Activated CD4-positive, alpha-beta T cell treated with anti-CD3 and anti-CD28 coated beads, Interleukin-2, Interleukin-4, amounts not matched to agents 100 ng/mL and 50 ng/mL, durations not matched to agents 16 hours and 8 hours (primary cell): ENCODE measurements around the gene HELZ.
"Not testable (repeated sequence)": the region's sequence is repeated elsewhere in the genome, so short reads cannot be mapped to it uniquely, and the experiment has no call there.

ENCODE experiments used
- DNase-seq: peaks from one replicate; pipeline ENCODE4 v3.0.0-alpha.2; 2020; ENCODE audit warnings: low spot score

The HELZ gene

GRCh38 chr17:67245073-67245693, at the start of gene HELZ:
HELZ (minus strand) TSS chr17:67245196; CDS start chr17:67218804, 26,392 bp downstream.
- DNase-seq, result peak; percentile 88

- peak; percentile 72 for DNase-seq
Observed at GRCh38 chr17:67293251-67294203, 48.5 kb upstream of the HELZ start.

- no peak for DNase-seq
Observed at GRCh38 chr17:67290711-67291291, 45.8 kb upstream of the HELZ start.

DNA sequence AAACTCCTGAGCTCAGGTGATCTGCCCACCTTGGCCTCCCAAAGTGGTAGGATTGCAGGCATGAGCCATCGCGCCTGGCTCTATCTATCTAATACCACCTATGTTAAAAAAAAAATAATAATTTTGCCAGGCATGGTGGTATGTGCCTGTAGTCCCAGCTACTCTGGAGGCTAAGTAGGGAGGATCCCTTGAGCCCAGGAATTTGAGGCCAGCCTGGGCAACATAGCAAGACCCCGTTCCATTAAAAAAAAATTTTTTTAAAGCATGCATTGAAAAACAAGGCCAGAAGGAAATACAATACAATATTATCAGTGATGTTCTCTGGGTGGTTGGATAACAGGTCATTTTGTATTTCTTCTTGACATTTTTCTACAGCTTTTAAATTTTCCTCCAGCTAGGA, 45.2 kb upstream of the HELZ start:
- DNase-seq, result no peak

DNA sequence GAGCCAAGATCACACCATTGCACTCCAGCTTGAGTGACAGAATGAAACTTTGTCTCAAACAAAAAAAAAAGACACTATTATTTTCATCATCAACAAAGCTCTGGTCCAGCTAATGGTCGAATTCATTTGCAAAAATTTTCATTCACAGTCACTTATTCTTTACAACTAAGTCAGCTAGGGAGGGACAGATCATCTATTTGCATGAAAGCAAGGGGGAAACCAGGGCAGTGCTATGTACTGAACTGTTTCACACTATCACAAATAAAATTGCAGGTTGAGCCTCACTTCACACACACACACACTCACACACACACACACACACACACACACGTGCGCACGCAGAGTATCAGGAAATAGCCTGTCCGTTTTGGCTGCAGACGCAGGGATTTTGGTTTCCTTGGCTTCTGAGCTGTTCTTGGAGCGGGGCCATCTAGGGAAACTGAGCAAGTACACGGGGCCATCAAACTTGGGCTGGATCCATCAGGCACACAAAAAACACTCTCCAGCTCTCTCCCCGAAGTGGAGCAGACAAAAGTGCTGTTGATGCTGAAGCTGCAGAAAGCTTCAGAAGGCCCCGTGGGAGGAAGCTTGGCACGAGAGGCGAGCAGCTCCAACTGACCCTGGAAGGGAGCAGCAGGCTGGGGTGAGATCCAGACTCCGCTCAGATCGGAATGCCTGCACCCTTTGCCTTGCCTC, 44.3 kb upstream of the HELZ start:
- DNase-seq, result no peak

DNA sequence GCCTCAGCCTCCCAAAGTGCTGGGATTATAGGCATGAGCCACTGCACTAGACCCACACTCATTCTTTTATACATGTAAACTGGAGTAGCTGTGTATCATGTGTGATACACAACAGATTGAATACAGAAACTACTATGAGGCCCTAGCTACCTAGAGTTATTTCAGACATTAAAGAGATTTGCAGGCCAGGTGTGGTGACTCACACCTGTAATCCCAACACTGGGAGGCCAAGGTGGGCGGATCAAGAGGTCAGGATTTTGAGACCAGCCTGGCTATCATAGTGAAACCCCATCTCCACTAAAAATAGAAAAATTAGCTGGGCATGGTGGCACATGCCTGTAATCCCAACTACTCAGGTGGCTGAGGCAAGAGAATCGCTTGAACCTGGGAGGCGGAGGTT, 41.8 kb upstream of the HELZ start:
- DNase-seq, result not testable (repeated sequence)

- DNase-seq, result no peak
Observed at GRCh38 chr17:67285360-67285759, 40.4 kb upstream of the HELZ start.

DNA sequence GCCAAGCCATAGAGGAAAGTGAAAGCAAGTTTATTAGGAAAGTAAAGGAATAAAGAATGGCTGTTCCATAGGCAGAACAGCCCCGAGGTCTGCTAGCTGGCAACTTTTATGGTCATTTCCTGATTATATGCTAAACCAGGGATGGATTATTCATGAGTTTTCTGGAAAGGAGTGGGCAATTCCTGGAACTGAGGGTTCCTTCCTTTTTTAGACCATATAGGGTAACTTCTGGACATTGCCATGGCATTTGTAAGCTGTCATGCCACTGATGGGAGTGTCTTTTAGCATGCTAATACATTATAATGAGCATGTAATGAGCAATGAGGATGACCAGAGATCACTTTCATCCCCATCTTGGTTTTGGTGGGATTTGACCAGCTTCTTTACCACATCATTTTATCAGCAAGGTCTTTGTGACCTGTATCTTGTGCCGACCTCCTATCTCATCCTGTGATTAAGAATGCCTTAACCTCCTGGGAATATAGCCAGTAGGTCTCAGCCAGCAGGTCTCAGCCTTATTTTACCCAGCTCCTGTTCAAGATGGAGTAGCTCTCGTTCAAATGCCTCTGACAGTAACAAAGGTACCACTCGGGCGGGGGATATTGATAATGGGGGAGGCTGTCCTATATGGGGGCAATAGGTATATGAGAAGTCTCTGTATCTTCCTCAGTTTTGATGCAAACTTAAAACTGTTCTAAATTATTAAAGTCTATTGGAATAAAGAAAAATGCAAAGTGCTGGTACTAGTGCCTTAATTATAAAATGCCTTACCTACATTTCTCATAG, 38.9 kb upstream of the HELZ start:
- DNase-seq, result no peak

DNA sequence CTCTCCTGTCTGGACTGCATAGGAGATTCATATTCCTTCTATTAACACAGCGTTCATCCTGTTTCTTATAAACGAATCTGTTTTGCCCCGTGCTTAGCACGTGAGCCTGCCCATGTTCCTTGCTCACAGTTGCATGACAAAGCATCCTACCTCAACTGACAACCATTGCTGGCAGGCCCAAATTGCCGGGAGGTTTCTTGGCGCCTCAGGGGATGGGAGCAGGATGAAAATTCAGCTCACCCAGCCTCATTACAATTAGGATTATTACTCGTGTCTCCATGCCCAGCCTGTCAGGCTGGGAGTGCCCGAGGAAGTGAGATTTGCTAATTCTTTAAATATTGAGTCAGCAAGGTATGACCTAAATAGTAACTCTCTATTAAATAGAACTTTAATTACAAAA, 36.7 kb upstream of the HELZ start:
- no peak for DNase-seq

- no peak for DNase-seq
Observed at GRCh38 chr17:67281053-67281452, 36.1 kb upstream of the HELZ start.

GRCh38 chr17:67280279-67280678, 35.3 kb upstream of the HELZ start:
- no peak for DNase-seq

DNA sequence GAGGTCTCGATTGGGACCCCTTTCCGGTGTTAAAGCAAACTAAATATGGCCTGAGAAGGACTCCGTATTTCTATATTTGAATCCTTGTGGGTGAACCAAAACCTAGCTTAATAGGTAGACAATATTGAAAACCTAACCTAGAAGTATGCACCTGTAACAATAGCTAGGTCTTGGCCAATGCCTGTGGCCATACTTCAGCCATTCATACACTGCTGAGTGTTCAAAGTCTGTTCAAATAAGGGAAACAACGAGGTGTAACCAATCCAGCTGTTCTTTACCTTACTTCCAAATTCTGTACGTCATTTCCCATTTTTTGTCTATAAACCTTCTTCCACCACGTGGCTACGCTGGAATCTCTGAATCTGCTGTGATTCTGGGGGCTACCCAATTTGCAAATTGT, 34.1 kb upstream of the HELZ start:
- no peak for DNase-seq

DNA sequence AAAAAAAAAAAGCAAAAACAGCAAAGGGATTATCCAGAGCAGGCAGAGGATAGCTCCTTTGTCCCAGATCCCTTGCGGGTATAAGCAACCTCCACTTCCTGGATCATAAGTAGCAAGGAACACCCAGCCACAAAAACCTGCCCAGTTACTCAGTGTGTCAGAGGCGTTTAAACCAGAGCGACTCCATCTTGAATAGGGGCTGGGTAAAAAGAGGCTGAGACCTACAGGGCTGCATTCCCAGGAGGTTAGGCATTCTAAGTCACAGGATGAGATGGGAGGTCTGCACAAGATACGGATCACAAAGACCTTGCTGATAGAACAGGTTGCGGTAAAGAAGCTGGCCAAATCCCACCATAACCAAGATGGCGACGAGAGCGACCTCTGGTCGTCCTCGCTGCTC, 33.4 kb upstream of the HELZ start:
- DNase-seq, result no peak

- no peak for DNase-seq
Observed at GRCh38 chr17:67276075-67276474, 31.1 kb upstream of the HELZ start.

DNA sequence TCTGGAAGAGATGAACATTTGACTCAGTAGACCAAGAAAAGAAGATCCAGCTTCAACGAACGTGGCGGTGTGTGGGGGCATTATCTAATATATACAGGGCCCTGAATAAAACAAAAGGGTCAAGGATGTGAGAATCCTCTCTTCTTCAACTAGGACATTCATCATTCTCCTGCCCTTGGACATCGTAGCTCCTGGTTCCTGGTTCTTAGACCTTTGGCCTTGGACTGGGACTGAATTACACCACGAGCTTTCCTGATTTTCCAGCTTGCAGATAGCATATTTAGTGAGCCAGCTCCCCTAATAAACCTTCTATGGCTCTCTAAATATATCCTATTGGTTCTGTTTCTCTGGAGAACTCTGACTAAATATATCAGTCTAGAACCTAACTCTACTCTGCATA, 29.5 kb upstream of the HELZ start:
- DNase-seq, result no peak

DNA sequence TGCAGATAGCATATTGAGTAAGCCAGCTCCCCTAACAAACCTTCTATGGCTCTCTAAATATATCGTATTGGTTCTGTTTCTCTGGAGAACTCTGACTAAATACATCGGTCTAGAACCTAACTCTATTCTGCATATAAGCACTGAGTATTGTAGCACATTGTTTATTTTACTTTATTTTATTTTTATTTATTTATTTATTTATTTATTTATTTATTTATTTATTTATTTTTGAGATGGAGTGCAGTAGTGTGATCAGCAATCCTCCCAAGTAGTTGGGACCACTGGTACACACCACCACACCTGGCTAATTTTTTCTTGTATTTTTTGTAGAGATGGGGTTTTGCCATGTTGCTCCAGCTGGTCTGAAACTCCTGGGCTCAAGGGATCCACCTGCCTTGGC, 28.9 kb upstream of the HELZ start:
- no peak for DNase-seq

DNA sequence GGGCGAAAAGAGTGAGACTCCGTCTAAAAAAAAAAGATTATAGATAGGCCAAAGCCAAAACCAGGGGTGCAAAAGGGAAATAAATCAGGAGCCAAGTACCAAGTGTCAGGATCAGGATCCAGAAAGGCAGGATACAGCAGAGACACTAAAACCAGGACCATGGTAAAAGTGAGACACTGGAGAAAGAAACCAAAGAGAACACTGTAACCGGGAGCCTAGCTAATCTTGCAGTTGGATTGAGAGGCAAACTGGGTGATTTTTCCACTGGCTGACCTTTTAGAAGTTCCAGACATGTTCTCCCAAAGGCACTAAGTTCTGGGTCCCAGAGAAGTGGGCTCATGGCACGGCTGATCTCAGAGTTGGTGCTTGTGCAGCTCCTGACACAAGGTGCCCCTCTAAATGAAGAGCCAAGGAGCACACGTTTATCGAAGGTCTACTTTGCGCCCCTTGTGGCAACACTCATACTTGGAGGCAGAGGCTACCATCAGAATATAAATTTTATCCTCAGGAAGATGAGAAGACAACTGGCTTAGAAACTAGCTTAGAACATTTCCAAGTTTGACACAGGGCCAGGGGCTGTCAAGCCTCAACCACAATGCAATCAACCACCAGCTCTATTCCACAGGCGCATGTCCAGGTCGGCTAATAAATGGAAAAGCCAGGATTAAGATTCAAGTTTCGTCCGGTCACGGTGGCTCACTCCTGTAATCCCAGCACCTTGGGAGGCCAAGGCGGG, 27.5 kb upstream of the HELZ start:
- DNase-seq, result no peak

- DNase-seq, result not testable (repeated sequence)
Observed at GRCh38 chr17:67271187-67271586, 26.2 kb upstream of the HELZ start.

DNA sequence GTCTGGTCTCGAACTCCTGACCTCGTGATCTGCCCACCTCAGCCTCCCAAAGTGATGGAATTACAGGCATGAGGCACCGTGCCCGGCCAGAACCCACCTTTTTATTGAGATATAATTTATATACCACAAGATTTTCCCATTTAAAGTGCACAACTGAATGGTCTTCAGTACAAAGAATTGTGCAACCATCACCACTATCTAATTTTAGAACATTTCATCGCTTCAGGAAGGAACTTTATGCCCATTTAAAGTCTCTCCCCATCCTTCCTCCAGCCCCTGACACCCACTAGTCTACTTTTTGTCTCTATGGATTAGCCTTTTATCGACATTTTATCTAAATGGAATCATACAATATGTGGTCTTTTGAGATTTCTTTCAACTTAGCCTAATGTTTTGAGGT, 25.4 kb upstream of the HELZ start:
- no peak for DNase-seq

DNA sequence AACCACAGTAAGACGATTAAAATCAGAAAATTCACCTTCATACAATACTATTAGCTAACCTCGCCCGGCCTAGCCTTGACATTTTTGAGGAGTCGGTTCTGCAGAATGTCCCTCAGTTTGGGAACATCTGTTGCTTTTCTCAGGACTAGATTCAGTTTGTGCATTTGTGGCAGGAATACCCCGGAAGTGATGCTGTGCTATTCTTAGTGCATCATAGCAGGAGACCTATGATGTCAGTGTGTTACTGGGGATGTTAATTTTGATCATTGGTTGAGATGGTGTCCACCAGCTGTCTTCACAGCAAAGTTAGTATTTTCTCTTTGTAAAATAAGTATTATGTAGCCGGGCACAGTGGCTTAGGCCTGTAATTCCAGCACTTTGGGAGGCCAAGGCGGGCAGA, 21.5 kb upstream of the HELZ start:
- DNase-seq, result no peak

- DNase-seq, result no peak
Observed at GRCh38 chr17:67265436-67266019, 20.5 kb upstream of the HELZ start.
